ENCODE data around the gene ZNF574.

ZNF574 gene

DNA sequence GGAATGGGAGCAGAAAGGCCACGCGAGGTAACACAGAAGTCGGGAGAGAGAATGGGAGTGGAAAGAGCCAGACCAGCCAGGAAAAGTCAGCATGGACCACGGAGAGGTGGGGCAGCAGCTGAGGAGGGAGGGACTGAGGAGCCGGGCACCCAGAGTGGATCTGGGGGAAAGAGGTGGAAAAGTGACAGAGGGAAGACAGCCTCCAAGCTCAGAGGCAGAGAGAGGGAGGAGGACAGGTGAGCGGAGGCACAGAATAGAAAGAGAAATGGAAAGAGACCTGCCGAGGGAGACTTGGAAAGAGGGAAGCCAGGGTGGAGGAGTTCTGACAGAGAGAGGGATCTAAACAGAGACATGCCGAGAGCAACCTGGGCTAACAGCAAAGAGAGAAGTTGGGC, 7.6 kb upstream of the ZNF574 start:
- Mint-ChIP-seq H3K36me3 (ENCODE audit: low read depth) (no peaks in the 10 kb centered on the region), H3K27me3 (ENCODE audit: low read depth) (peaks cover 8% of the 10 kb centered on the region)

DNA sequence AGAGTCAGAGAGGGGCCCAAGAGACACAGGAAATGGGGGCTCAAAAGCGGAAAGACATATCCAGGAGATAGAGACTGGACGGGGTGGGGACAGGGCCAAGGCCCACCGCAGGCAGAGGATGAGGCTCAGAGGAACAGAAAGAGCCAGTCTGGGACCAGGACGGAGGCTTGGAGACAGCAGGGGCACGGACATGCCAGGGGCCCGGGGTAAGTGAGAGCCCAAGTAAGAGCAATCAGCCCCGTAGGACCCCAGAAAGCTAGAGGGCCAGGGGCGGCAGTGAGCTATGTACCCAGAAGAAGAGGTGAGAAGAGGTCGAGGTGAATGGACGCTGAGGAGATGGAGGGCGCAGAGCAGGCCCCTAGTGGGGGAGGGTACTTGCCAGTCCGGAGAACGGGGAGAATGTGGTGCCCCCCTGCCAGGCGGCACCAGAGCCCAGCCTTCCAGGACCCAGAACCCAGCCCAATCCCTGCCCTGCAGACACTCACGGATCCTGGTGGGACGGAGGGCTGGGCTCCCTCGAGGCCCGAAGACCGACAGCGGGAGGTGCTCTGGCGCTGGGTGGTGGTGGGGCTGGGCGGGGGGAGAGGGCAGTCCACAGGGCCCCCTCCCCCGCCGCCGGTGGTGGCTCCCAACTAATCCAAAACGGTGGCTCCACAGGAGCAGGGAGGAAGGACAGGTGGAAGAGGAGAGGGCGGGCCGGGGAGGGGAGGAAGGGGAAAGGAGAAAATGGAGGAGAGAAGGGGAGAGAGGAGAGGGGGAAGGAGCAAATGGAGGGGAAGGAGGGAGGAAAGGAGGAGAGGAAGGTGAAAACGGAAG, 7.0 kb upstream of the ZNF574 start:
- Mint-ChIP-seq H3K4me1 (ENCODE audit: low read depth) (no peaks in the 10 kb centered on the region), H3K4me3 (no peak overlapping the region), H3K9me3 (no peaks in the 10 kb centered on the region), H3K27ac (no peak overlapping the region), H3K27me3 (ENCODE audit: low read depth) (peaks cover 8% of the 10 kb centered on the region), H3K36me3 (ENCODE audit: low read depth) (no peaks in the 10 kb centered on the region)
- DNase-seq (ENCODE audit: low spot score), result no peak

More for the DNA sequence above, 7.6 kb upstream of the ZNF574 start:
- H3K4me3 Mint-ChIP-seq, result no peak overlapping the region
- no peaks in the 10 kb centered on the region for H3K9me3 Mint-ChIP-seq
- H3K27ac Mint-ChIP-seq, result no peak overlapping the region
- H3K4me1 Mint-ChIP-seq (ENCODE audit: low read depth), result no peaks in the 10 kb centered on the region
- no peak for DNase-seq (ENCODE audit: low spot score)

DNA sequence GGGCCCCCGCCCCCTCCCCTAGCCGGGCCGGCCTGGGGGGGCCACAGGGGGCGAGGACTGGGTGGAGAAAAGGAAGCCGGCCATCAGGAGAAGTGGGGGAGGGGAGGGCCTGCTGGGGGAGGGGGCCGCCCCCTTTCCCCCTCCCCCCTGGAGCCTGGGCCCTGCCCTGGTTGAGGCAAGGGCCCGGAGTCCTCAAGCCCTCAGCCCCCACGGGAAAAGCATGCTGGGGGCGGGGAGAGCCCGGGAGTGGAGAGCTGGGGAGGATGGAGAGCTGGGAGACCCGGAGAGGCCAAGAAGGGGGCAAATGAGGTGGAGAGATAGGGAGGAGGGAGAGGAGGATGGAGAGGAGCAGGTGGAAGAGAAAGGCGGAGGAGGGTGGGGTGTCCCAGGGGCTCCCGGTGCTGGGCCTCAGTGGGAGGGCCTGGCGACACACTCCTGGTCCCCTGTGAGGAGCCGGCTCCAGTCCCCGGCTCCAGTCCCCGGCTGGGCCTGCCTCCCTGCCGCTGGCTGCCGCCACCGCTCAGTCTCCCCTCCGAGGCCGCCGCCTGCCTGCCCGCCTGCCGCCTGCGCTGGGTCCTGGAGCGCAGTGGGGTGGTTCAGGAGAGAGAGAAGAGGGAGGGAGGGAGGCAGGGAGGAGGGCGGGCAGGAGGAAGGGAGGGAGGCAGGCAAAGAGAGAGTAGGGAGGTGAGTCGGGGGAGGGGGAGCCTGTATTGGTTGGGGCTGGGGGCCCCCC, 6.2 kb upstream of the ZNF574 start, which contains the start of gene GRIK5:
Gene GRIK5, minus strand, starts transcription at position 588 of the 733 bp plus-strand sequence. CDS start 4,436 bp downstream, outside the sequence.
- Mint-ChIP-seq H3K36me3 (ENCODE audit: low read depth) (no peaks in the 10 kb centered on the region), H3K4me3 (no peak within 1 kb of the TSS), H3K4me1 (ENCODE audit: low read depth) (peaks cover 3% of the 10 kb centered on the region), H3K27ac (no peak within 1 kb of the TSS), H3K27me3 (ENCODE audit: low read depth) (peaks cover 8% of the 10 kb centered on the region), H3K9me3 (no peaks in the 10 kb centered on the region)
- DNase-seq (ENCODE audit: low spot score), result no peak

DNA sequence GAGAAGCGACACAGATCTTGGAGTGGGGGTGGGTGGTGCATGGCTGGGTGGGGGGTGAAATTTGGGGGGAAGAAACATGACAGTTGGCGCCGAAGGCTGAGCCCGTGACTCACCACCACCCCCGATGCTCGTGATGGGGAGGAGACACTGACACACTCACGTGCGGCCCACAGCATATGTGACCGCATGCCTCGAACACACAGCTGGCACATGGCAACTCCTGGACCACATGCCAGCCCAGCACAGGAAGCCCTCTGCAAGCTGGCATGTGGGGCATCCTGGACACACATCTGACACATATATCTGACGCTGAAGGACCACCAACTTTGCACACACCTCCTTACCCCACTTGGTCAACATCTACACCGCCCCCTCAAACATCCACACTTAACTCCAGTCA, 4.7 kb upstream of the ZNF574 start:
- Mint-ChIP-seq H3K27ac (no peak overlapping the region), H3K4me3 (no peak overlapping the region), H3K27me3 (ENCODE audit: low read depth) (peaks cover 8% of the 10 kb centered on the region), H3K9me3 (no peaks in the 10 kb centered on the region), H3K36me3 (ENCODE audit: low read depth) (peaks cover 4% of the 10 kb centered on the region), H3K4me1 (ENCODE audit: low read depth) (peaks cover 9% of the 10 kb centered on the region)
- no peak for DNase-seq (ENCODE audit: low spot score)

DNA sequence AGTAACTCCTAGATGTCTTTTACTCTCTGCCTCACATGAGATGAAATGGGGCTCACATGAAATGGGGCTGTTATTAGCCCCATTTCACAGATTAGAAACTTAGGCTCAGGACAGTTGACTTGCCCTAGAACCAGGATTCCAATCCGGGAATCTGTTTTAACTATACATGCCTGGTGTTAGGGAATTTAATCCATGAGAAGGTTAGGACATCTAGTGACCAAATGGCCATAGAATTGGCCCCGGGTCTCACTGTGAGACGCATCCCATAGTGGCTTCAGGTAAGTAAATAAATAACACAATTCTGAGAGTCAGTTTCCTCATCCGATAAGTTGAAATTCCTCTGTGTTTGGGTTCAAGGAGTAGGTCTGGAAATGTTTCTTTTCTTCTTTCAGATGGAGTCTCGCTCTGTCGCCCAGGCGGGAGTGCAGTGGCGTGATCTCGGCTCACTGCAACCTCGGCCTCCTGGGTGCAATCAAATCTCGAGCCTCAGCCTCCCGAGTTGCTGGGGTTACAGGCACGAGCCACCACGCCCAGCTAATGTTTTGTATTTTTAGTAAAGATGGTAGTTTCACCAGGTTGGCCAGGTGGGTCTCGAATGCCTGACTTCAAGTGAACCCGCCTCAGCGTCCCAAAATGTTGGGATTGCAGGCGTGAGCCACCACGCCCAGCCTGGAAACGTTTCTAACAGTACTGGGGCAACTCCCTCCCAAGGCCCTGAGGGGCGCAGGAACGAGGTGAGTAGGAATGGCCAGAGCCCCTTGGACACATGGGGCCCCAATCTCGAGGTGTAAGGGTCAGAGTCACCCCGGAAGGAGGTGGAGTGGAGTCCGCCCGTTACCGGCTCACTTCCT, 1.2 kb upstream of the ZNF574 start:
- Mint-ChIP-seq H3K4me3 (peak overlapping the region; percentile 94), H3K27me3 (ENCODE audit: low read depth) (peaks cover 8% of the 10 kb centered on the region), H3K9me3 (no peaks in the 10 kb centered on the region), H3K27ac (peak overlapping the region; percentile 99), H3K4me1 (ENCODE audit: low read depth) (peaks cover 29% of the 10 kb centered on the region), H3K36me3 (ENCODE audit: low read depth) (peaks cover 23% of the 10 kb centered on the region)
- DNase-seq (ENCODE audit: low spot score), result peak; percentile 25

DNA sequence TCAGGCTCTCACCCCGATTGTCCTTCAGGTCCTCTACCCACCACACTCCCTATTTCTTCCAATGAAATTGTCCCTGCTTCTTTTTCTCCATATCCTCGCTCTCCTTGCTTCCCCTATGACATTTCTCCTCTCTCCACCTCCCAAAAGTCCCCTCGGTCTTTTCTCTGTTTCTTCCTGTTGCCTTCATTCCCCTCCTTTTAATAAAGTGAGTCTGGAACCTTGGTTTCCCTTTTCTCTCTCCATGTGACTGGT, 676 bp upstream of the ZNF574 start:
- H3K4me1 Mint-ChIP-seq (ENCODE audit: low read depth), result peaks cover 29% of the 10 kb centered on the region
- H3K27me3 Mint-ChIP-seq (ENCODE audit: low read depth), result peaks cover 7% of the 10 kb centered on the region
- H3K27ac Mint-ChIP-seq, result peak overlapping the region; percentile 99
- DNase-seq (ENCODE audit: low spot score), result no peak
- peak overlapping the region; percentile 94 for H3K4me3 Mint-ChIP-seq
- no peaks in the 10 kb centered on the region for H3K9me3 Mint-ChIP-seq
- H3K36me3 Mint-ChIP-seq (ENCODE audit: low read depth), result peaks cover 25% of the 10 kb centered on the region

DNA sequence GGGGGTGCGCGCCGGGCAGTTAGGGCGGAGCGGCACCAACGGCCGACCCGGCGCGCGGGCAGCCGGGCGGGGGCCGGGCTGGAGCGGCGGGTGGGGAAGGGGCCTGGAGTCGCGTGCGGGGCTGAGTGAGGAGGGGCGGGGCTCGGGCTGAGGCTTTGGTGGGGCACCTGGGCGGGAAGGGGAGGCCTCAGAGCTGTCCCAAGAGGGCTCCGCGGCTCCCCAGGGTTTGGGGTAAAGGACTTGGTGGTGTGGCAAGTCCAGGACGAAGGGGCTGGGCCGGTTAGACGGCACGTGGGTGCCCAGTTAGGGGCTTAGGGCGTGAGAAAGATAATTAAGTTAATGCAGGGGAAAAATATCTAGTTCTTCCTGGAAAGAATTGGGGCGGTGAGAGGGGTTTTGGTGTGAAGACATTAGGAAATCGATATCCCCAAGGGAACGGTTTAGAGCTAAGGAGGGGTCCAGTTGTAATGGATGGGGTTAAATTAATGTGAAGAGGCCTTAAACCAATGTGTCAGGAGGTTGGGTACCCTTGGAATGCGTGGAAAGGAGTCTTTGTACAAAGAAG, 496 bp downstream of the ZNF574 start:
- peak overlapping the region; percentile 86 for H3K27ac Mint-ChIP-seq
- no peak for DNase-seq (ENCODE audit: low spot score)
- H3K9me3 Mint-ChIP-seq, result no peaks in the 10 kb centered on the region
- peaks cover 2% of the 10 kb centered on the region for H3K27me3 Mint-ChIP-seq (ENCODE audit: low read depth)
- peaks cover 29% of the 10 kb centered on the region for H3K36me3 Mint-ChIP-seq (ENCODE audit: low read depth)
- H3K4me3 Mint-ChIP-seq, result peak overlapping the region; percentile 94
- H3K4me1 Mint-ChIP-seq (ENCODE audit: low read depth), result peaks cover 30% of the 10 kb centered on the region

DNA sequence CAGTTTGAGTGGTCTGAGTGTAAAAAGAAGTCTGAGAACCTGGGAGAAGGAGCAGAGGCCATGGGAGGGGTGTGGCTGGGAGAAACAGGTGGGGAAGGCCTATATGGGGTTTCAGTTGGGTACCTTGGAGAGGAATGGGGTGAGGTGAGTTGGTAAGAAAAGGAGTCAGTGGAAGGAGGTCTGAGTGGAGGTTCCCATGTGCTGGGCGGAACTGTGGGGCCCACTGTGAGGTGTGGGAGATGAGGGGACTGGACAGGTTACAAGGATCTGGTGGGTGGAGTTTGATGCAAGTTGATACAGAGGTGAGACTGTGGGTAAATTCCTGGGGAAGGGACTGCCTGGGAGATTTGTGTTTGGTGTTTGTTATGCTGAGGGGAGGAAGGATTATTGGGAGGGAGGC, 2.1 kb downstream of the ZNF574 start:
- Mint-ChIP-seq H3K4me3 (peak overlapping the region; percentile 94), H3K4me1 (ENCODE audit: low read depth) (peaks cover 33% of the 10 kb centered on the region), H3K36me3 (ENCODE audit: low read depth) (peaks cover 37% of the 10 kb centered on the region), H3K9me3 (no peaks in the 10 kb centered on the region), H3K27ac (peak overlapping the region; percentile 70), H3K27me3 (ENCODE audit: low read depth) (no peaks in the 10 kb centered on the region)
- DNase-seq (ENCODE audit: low spot score), result no peak

DNA sequence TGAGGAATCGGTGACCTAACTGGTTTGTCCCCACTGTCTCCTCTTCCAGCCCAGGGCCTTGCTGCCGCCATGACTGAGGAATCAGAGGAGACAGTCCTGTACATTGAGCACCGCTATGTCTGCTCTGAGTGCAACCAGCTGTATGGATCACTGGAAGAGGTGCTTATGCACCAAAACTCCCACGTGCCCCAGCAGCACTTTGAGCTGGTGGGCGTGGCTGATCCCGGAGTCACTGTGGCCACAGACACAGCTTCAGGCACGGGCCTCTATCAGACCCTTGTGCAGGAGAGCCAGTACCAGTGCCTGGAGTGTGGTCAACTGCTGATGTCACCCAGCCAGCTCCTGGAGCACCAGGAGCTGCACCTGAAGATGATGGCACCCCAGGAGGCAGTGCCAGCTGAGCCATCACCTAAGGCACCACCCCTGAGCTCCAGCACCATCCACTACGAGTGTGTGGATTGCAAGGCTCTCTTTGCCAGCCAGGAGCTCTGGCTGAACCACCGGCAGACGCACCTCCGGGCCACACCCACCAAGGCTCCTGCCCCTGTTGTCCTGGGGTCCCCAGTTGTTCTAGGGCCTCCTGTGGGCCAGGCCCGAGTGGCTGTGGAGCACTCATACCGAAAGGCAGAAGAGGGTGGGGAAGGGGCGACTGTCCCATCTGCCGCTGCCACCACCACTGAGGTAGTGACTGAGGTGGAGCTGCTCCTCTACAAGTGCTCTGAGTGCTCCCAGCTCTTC, 2.7 kb downstream of the ZNF574 start:
- no peak for DNase-seq (ENCODE audit: low spot score)
- Mint-ChIP-seq H3K4me1 (ENCODE audit: low read depth) (peaks cover 33% of the 10 kb centered on the region), H3K27me3 (ENCODE audit: low read depth) (no peaks in the 10 kb centered on the region), H3K27ac (peak overlapping the region; percentile 70), H3K9me3 (no peaks in the 10 kb centered on the region), H3K4me3 (peak overlapping the region; percentile 94), H3K36me3 (ENCODE audit: low read depth) (peaks cover 37% of the 10 kb centered on the region)

DNA sequence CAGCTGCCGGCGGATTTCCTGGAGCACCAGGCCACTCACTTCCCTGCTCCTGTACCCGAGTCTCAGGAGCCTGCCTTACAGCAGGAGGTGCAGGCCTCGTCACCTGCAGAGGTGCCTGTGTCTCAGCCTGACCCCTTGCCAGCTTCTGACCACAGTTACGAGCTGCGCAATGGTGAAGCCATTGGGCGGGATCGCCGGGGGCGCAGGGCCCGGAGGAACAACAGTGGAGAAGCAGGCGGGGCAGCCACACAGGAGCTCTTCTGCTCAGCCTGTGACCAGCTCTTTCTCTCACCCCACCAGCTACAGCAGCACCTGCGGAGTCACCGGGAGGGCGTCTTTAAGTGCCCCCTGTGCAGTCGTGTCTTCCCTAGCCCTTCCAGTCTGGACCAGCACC, 3.3 kb downstream of the ZNF574 start:
- H3K27ac Mint-ChIP-seq, result no peak overlapping the region
- DNase-seq (ENCODE audit: low spot score), result no peak
- peaks cover 40% of the 10 kb centered on the region for H3K36me3 Mint-ChIP-seq (ENCODE audit: low read depth)
- H3K27me3 Mint-ChIP-seq (ENCODE audit: low read depth), result no peaks in the 10 kb centered on the region
- no peaks in the 10 kb centered on the region for H3K9me3 Mint-ChIP-seq
- H3K4me3 Mint-ChIP-seq, result no peak overlapping the region
- H3K4me1 Mint-ChIP-seq (ENCODE audit: low read depth), result peaks cover 33% of the 10 kb centered on the region

DNA sequence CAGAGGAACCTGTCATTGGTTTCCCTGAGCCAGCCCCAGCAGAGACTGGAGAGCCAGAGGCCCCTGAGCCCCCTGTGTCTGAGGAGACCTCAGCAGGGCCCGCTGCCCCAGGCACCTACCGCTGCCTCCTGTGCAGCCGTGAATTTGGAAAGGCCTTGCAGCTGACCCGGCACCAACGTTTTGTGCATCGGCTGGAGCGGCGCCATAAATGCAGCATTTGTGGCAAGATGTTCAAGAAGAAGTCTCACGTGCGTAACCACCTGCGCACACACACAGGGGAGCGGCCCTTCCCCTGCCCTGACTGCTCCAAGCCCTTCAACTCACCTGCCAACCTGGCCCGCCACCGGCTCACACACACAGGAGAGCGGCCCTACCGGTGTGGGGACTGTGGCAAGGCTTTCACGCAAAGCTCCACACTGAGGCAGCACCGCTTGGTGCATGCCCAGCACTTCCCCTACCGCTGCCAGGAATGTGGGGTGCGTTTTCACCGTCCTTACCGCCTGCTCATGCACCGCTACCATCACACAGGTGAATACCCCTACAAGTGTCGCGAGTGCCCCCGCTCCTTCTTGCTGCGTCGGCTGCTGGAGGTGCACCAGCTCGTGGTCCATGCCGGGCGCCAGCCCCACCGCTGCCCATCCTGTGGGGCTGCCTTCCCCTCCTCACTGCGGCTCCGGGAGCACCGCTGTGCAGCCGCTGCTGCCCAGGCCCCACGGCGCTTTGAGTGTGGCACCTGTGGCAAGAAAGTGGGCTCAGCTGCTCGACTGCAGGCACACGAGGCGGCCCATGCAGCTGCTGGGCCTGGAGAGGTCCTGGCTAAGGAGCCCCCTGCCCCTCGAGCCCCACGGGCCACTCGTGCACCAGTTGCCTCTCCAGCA, 4.2 kb downstream of the ZNF574 start:
- H3K4me3 Mint-ChIP-seq, result no peak overlapping the region
- peaks cover 40% of the 10 kb centered on the region for H3K36me3 Mint-ChIP-seq (ENCODE audit: low read depth)
- no peak overlapping the region for H3K27ac Mint-ChIP-seq
- no peaks in the 10 kb centered on the region for H3K27me3 Mint-ChIP-seq (ENCODE audit: low read depth)
- H3K9me3 Mint-ChIP-seq, result no peaks in the 10 kb centered on the region
- no peak for DNase-seq (ENCODE audit: low spot score)
- H3K4me1 Mint-ChIP-seq (ENCODE audit: low read depth), result peaks cover 30% of the 10 kb centered on the region

DNA sequence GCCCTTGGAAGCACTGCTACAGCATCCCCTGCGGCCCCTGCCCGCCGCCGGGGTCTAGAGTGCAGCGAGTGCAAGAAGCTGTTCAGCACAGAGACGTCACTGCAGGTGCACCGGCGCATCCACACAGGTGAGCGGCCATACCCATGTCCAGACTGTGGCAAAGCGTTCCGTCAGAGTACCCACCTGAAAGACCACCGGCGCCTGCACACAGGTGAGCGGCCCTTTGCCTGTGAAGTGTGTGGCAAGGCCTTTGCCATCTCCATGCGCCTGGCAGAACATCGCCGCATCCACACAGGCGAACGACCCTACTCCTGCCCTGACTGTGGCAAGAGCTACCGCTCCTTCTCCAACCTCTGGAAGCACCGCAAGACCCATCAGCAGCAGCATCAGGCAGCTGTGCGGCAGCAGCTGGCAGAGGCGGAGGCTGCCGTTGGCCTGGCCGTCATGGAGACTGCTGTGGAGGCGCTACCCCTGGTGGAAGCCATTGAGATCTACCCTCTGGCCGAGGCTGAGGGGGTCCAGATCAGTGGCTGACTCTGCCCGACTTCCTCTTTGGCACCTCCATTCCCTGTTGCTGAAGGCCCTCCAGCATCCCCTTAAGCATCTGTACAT, 4.9 kb downstream of the ZNF574 start:
- Mint-ChIP-seq H3K27ac (no peak overlapping the region), H3K36me3 (ENCODE audit: low read depth) (peaks cover 37% of the 10 kb centered on the region), H3K4me3 (no peak overlapping the region)

More for the DNA sequence above, 4.9 kb downstream of the ZNF574 start:
- no peak for DNase-seq (ENCODE audit: low spot score)
- Mint-ChIP-seq H3K27me3 (ENCODE audit: low read depth) (no peaks in the 10 kb centered on the region), H3K4me1 (ENCODE audit: low read depth) (peaks cover 25% of the 10 kb centered on the region), H3K9me3 (no peaks in the 10 kb centered on the region)
